Muscle of leg (tissue), 11 donors: Measurements from ENCODE around the gene SLC22A12. TPM values are rescaled to one million over a fixed set of nuclear protein-coding genes. Genes with fewer than 3 reads are reported as not detected.

Experiments
- DNase-seq: peaks from one replicate; pipeline ENCODE4 v3.0.0; 2013
- H3K27ac ChIP-seq: one replicate; pipeline ENCODE4 v1.5.1; 2013; ENCODE audit warnings: mild to moderate bottlenecking, low read length, control low read depth
- H3K27me3 ChIP-seq: one replicate; pipeline ENCODE4 v1.6.1; 2013; ENCODE audit warnings: low read length; ENCODE audit not compliant: control insufficient read depth, insufficient read depth
- H3K36me3 ChIP-seq: one replicate; pipeline ENCODE4 v1.6.1; 2013; ENCODE audit warnings: low read length; ENCODE audit not compliant: control insufficient read depth, insufficient read depth
- H3K4me1 ChIP-seq: one replicate; pipeline ENCODE4 v1.6.1; 2013; ENCODE audit warnings: low read length; ENCODE audit not compliant: control insufficient read depth, insufficient read depth
- H3K4me3 ChIP-seq: one replicate; pipeline ENCODE4 v1.5.1; 2013; ENCODE audit warnings: low read length, control low read depth
- H3K9me3 ChIP-seq: replicated peaks from 2 replicates; pipeline ENCODE4 v1.6.1; 2013; ENCODE audit warnings: low read depth, low read length; ENCODE audit not compliant: control insufficient read depth
- WGBS: methylation state at CpG from one replicate; pipeline ENCODE4 v1.1.5; 2013; ENCODE audit warnings: missing lambda C conversion rate; ENCODE audit not compliant: insufficient coverage; 5-methylcytosine and 5-hydroxymethylcytosine counted together
- polyA plus RNA-seq, 8 donors: library from polyadenylated mRNA; unstranded; fragments of 120-200 nt; gene quantifications; one replicate each; pipeline versions ENCODE4 v1.2.1 to v1.2.3, GENCODE V29; 2013; ENCODE audit warnings: inconsistent platforms in 1 of 8, low replicate concordance in 1 of 8; ENCODE audit not compliant: insufficient read length in 8 of 8, insufficient read depth in 1 of 8
- total RNA-seq: library from RNA; stranded (reverse); fragments of 120-200 nt; gene quantifications from one replicate; pipeline ENCODE4 v1.2.4, GENCODE V29; 2013

Gene SLC22A12
- total and polyA plus RNA-seq, 9 donors: not detected

GRCh38 chr11:64569300-64569970, 21.6 kb upstream of the SLC22A12 start:
- Histone ChIP-seq H3K4me1 (peaks cover 16% of the 10 kb centered on the region), H3K27me3 (no peaks in the 10 kb centered on the region), H3K27ac (no peak overlapping the region), H3K4me3 (no peak overlapping the region), H3K9me3 (no peaks in the 10 kb centered on the region), H3K36me3 (no peaks in the 10 kb centered on the region)
- DNase-seq: no peak
- 87% methylated on average over 7 of the region's 8 CpGs for WGBS

GRCh38 chr11:64570341-64570740, 20.7 kb upstream of the SLC22A12 start:
- Histone ChIP-seq H3K36me3 (no peaks in the 10 kb centered on the region), H3K4me3 (no peak overlapping the region), H3K27ac (no peak overlapping the region), H3K27me3 (no peaks in the 10 kb centered on the region), H3K4me1 (peaks cover 16% of the 10 kb centered on the region), H3K9me3 (no peaks in the 10 kb centered on the region)
- no peak for DNase-seq
- WGBS: no CpG with 5 or more reads among the region's 3 CpGs

DNA sequence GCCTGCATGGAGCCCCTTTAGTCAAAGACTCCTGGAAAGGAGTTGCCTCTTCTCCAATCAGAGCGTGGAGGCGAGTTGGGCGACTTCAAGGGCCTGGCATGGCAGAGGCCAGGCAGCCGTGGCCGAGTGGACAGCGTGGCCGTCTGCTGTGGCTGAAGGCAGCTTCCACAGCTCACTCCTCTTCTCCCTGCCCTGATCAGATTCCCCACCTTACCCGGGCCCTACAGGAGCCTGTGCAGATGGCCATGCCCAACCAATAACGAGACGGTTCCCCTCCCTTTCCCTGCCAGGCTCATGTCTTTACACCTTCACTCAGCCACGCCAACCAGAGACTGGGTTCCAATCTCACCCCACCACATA, 20.0 kb upstream of the SLC22A12 start:
- Histone ChIP-seq H3K4me1 (peaks cover 13% of the 10 kb centered on the region), H3K27me3 (no peaks in the 10 kb centered on the region), H3K4me3 (no peak overlapping the region), H3K36me3 (no peaks in the 10 kb centered on the region), H3K9me3 (no peaks in the 10 kb centered on the region), H3K27ac (no peak overlapping the region)
- no peak for DNase-seq
- 92% methylated on average over 11 of the region's 11 CpGs for WGBS

DNA sequence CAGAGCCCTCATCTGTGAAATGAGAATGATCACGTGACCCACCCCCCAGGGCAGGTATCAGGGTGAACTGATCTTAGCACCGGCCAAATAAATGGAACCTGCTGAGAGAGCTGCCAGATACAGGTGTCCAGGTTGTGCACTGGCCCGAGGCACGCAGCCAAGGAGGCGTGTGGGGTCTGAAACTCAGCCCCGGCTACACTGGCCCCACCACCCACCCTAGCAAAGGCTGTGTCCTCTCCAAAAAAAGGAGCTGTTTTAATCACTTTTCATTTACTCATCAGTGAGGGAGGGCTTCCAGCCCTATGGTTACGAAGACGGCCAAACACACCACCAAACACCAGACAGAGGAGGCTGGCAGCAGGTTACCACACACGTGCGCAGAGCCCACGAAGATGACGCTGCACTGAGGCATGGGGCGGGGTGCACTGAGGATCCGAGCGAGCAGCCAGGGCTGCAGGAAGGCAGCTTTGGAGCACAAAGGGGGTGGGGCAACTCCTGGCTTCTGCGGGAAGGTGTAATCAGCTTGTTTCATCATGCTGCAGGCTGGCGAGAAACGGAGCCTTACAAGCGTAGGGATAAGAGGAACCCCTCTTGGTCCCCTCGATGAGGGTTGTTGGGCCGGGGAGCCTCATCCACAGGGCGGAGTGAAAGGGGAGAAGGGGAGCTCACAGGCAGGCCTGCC, 19.5 kb upstream of the SLC22A12 start:
- WGBS: 51% methylated on average over 11 of the region's 22 CpGs
- H3K27me3 ChIP-seq: no peaks in the 10 kb centered on the region
- peaks cover 12% of the 10 kb centered on the region for H3K4me1 ChIP-seq
- H3K27ac ChIP-seq: no peak overlapping the region
- DNase-seq: no peak
- no peaks in the 10 kb centered on the region for H3K36me3 ChIP-seq
- no peaks in the 10 kb centered on the region for H3K9me3 ChIP-seq
- H3K4me3 ChIP-seq: no peak overlapping the region

DNA sequence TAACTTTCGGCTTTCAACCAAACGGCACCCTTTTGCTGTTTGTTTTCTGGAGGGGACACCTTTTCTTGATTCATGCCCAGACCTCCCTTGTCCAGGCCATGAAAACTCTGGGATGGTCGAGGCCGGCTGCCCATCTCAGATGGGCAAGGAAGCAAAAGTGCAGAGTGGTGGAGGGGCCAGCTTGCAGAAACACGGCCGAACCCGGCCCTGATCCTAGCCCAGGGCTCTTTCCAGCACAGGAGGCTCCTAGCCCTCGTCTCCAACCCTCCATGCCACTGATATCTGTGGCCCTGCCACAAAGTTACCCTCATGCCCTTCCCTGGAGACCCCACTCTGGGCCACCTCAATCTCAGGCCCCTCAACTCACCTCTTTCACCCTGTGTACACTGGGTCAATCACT, 18.9 kb upstream of the SLC22A12 start:
- Histone ChIP-seq H3K4me1 (peaks cover 6% of the 10 kb centered on the region), H3K27me3 (no peaks in the 10 kb centered on the region), H3K36me3 (no peaks in the 10 kb centered on the region), H3K9me3 (no peaks in the 10 kb centered on the region), H3K4me3 (no peak overlapping the region), H3K27ac (no peak overlapping the region)
- DNase-seq: no peak
- WGBS: 78% methylated on average over 6 of the region's 8 CpGs

DNA sequence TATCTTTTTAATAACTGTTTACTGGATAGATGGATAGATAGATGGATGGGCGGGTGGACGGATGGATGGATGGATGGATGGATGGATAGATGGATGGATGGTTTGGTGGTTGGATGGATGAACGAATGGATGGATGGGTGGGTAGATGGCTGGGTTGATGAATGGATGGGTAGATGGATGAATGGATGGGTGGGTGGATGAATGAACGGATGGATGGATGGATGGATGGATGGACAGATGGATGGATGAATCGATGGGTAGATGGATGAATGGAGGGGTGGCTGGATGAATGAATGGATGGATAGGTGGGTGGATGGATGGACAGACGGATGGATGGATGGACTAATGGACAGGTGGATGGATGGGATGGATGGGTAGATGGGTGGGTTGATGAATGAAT, 13.8 kb upstream of the SLC22A12 start:
- Histone ChIP-seq H3K4me3 (no peak overlapping the region), H3K9me3 (no peaks in the 10 kb centered on the region), H3K4me1 (peaks cover 13% of the 10 kb centered on the region), H3K36me3 (no peaks in the 10 kb centered on the region), H3K27ac (no peak overlapping the region), H3K27me3 (peaks cover 3% of the 10 kb centered on the region)
- DNase-seq: no peak
- WGBS: 91% methylated on average over 6 of the region's 6 CpGs

DNA sequence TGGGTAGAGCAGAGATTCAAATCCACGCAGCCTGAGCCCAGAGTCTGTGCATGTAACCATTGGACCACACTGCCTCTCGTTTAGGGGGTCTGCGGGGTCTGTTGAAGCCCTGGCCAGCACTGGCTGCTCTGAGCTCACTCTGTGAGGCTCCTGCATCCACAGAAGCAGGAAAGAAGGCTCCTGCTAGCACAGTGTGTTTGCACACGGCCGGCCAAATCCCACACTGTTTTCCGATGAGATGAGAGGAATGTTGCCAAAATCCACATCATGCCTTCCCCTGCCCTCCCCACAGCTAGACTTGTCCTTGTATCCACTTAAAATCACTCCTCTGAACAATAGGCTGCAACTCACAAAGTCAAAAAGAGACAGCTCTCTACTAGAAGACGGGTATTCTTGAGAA, 10.6 kb upstream of the SLC22A12 start:
- peak; percentile 90 for DNase-seq
- 30% methylated on average over 3 of the region's 7 CpGs for WGBS
- Histone ChIP-seq H3K36me3 (no peaks in the 10 kb centered on the region), H3K4me1 (peaks cover 13% of the 10 kb centered on the region), H3K27me3 (peaks cover 3% of the 10 kb centered on the region), H3K4me3 (no peak overlapping the region), H3K27ac (peak overlapping the region; percentile 35), H3K9me3 (no peaks in the 10 kb centered on the region)

GRCh38 chr11:64581057-64581523, 9.9 kb upstream of the SLC22A12 start:
- Histone ChIP-seq H3K36me3 (no peaks in the 10 kb centered on the region), H3K4me3 (no peak overlapping the region), H3K27me3 (peaks cover 3% of the 10 kb centered on the region), H3K4me1 (peaks cover 13% of the 10 kb centered on the region), H3K27ac (no peak overlapping the region), H3K9me3 (no peaks in the 10 kb centered on the region)
- DNase-seq: no peak
- 57% methylated on average over 10 of the region's 17 CpGs for WGBS

GRCh38 chr11:64582885-64583284, 8.1 kb upstream of the SLC22A12 start:
- Histone ChIP-seq H3K4me1 (peaks cover 13% of the 10 kb centered on the region), H3K27ac (no peak overlapping the region), H3K4me3 (no peak overlapping the region), H3K27me3 (peaks cover 5% of the 10 kb centered on the region), H3K36me3 (no peaks in the 10 kb centered on the region), H3K9me3 (no peaks in the 10 kb centered on the region)
- DNase-seq: no peak
- 77% methylated on average over 15 of the region's 15 CpGs for WGBS

- WGBS: 82% methylated on average over 28 of the region's 28 CpGs
- H3K27ac ChIP-seq: no peak overlapping the region
- H3K9me3 ChIP-seq: peaks cover 5% of the 10 kb centered on the region
- no peak overlapping the region for H3K4me3 ChIP-seq
- H3K36me3 ChIP-seq: no peaks in the 10 kb centered on the region
- peaks cover 4% of the 10 kb centered on the region for H3K27me3 ChIP-seq
- H3K4me1 ChIP-seq: peaks cover 13% of the 10 kb centered on the region
- DNase-seq: no peak
These were observed 7.4 kb upstream of the SLC22A12 start for GRCh38 chr11:64583296-64584262.
